A673 (cell line): ENCODE data around the gene GPR150.

ENCODE experiments used
- EZH2 ChIP-seq: fragments of 200-600 bp; sonication (generic); IDR thresholded peaks from 2 replicates; pipeline ENCODE4 v1.6.1; 2017; ENCODE audit warnings: borderline replicate concordance, low read depth, mild to moderate bottlenecking, mixed read lengths, antibody characterized with exemption, low read length; ENCODE audit not compliant: poor library complexity, severe bottlenecking
- TF ChIP-seq, protein P1 (sequence below): fragments of 300-800, 200-600 bp; sonication (generic); conservative IDR thresholded peaks from 2 replicates; pipeline ENCODE4 v1.5.1; 2017; ENCODE audit warnings: low read depth, mild to moderate bottlenecking, antibody characterized with exemption, low read length, moderate library complexity, mixed read lengths

DNA sequence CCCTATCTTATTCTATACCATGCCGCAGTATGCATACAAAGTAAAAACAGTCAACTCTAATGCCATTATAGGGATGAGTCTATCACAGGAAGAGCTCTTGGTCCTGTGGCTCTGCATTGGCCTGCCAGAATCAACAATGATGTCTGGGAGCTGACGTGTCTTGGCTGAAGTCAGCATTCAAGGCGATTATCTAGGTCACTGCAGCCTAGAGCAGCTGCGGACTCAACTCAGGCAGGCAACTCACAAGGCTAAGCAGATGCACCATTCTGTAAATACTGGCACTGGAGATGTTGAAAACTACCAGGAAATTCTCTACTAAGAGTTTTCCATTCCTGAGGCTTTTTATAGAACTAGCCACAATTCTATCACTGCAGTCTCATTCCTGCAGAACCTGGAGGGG, 49.7 kb downstream of the GPR150 start:
- no peak for TF ChIP-seq EZH2
- TF ChIP-seq, protein P1, sequence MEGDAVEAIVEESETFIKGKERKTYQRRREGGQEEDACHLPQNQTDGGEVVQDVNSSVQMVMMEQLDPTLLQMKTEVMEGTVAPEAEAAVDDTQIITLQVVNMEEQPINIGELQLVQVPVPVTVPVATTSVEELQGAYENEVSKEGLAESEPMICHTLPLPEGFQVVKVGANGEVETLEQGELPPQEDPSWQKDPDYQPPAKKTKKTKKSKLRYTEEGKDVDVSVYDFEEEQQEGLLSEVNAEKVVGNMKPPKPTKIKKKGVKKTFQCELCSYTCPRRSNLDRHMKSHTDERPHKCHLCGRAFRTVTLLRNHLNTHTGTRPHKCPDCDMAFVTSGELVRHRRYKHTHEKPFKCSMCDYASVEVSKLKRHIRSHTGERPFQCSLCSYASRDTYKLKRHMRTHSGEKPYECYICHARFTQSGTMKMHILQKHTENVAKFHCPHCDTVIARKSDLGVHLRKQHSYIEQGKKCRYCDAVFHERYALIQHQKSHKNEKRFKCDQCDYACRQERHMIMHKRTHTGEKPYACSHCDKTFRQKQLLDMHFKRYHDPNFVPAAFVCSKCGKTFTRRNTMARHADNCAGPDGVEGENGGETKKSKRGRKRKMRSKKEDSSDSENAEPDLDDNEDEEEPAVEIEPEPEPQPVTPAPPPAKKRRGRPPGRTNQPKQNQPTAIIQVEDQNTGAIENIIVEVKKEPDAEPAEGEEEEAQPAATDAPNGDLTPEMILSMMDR: no peak
